ENCODE data around the gene NR2F1.

The NR2F1 gene

GRCh38 chr5:93609762-93610161 is 26.7 kb downstream of the NR2F1 start:
- no peak overlapping the region for H3K4me3 ChIP-seq (IDR thresholded peaks at IDR 0.05; ENCODE audit: insufficient read depth, low read depth, low read length)
- H3K79me2 ChIP-seq (ENCODE audit: insufficient read depth, low read depth): no peaks in the 10 kb centered on the region
- no peaks in the 10 kb centered on the region for H3K27me3 ChIP-seq (ENCODE audit: insufficient read depth, low read depth)
- H3K27ac ChIP-seq: no peak overlapping the region
- TF ChIP-seq CTCF (conservative IDR thresholded peaks at IDR 0.05; ENCODE audit: low read depth, low read length): no peak
- H4K20me1 ChIP-seq (ENCODE audit: insufficient read depth): no peaks in the 10 kb centered on the region
- no peak overlapping the region for H2AFZ ChIP-seq (ENCODE audit: low read depth)
- H3K36me3 ChIP-seq (ENCODE audit: insufficient read depth): no peaks in the 10 kb centered on the region
- no peak overlapping the region for H3K4me2 ChIP-seq
- H3K9ac ChIP-seq: no peak overlapping the region
- peaks cover 7% of the 10 kb centered on the region for H3K4me1 ChIP-seq (ENCODE audit: low read depth, poor library complexity, severe bottlenecking)

DNA sequence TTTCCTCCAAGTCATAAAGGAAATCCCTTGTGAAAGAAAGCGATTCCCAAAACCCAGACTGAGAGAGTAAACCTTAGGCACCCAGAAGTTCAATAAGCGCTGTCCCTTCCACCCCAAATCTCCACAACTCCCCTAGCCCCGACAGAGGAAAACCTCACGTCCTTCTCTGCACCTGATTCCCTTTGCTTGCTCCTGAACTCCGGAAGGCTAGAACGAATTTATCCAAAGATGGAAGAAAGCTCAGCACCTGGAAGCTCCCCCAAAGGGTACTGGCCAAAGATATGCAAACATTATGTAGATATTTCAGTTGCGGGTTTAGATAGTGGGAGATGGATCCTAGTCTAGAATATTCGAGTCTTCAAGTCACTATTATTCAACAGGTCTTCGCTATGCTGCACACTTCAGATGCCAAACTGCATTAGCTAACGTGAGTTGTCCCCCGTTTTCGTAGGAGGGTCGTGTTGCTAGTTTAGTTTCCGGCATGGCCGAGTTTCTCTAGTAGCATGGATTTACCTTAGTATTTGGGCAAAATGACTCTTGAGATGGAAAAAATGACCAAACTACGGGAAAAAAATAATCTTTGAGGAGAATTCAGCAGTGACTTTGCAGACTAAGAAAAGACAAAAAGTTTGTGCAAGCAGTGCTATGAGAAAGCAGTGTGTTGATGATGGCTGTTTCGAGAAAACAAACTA is 27.7 kb downstream of the NR2F1 start:
- no peak overlapping the region for H3K27ac ChIP-seq
- no peak overlapping the region for H3K9ac ChIP-seq
- no peak overlapping the region for H3K4me2 ChIP-seq
- H3K79me2 ChIP-seq (ENCODE audit: insufficient read depth, low read depth): no peaks in the 10 kb centered on the region
- no peak for TF ChIP-seq CTCF (conservative IDR thresholded peaks at IDR 0.05; ENCODE audit: low read depth, low read length)
- no peaks in the 10 kb centered on the region for H3K36me3 ChIP-seq (ENCODE audit: insufficient read depth)
- no peak overlapping the region for H2AFZ ChIP-seq (ENCODE audit: low read depth)
- no peaks in the 10 kb centered on the region for H4K20me1 ChIP-seq (ENCODE audit: insufficient read depth)
- no peaks in the 10 kb centered on the region for H3K27me3 ChIP-seq (ENCODE audit: insufficient read depth, low read depth)
- H3K4me3 ChIP-seq (IDR thresholded peaks at IDR 0.05; ENCODE audit: insufficient read depth, low read depth, low read length): no peak overlapping the region
- H3K4me1 ChIP-seq (ENCODE audit: low read depth, poor library complexity, severe bottlenecking): peaks cover 7% of the 10 kb centered on the region

GRCh38 chr5:93611273-93611975 is 28.4 kb downstream of the NR2F1 start:
- H3K9ac ChIP-seq: no peak overlapping the region
- H3K4me1 ChIP-seq (ENCODE audit: low read depth, poor library complexity, severe bottlenecking): peaks cover 7% of the 10 kb centered on the region
- H3K79me2 ChIP-seq (ENCODE audit: insufficient read depth, low read depth): no peaks in the 10 kb centered on the region
- H3K36me3 ChIP-seq (ENCODE audit: insufficient read depth): no peaks in the 10 kb centered on the region
- no peaks in the 10 kb centered on the region for H4K20me1 ChIP-seq (ENCODE audit: insufficient read depth)
- no peaks in the 10 kb centered on the region for H3K27me3 ChIP-seq (ENCODE audit: insufficient read depth, low read depth)
- no peak overlapping the region for H2AFZ ChIP-seq (ENCODE audit: low read depth)
- no peak overlapping the region for H3K4me3 ChIP-seq (IDR thresholded peaks at IDR 0.05; ENCODE audit: insufficient read depth, low read depth, low read length)
- no peak for TF ChIP-seq CTCF (conservative IDR thresholded peaks at IDR 0.05; ENCODE audit: low read depth, low read length)
- no peak overlapping the region for H3K4me2 ChIP-seq
- H3K27ac ChIP-seq: no peak overlapping the region

DNA sequence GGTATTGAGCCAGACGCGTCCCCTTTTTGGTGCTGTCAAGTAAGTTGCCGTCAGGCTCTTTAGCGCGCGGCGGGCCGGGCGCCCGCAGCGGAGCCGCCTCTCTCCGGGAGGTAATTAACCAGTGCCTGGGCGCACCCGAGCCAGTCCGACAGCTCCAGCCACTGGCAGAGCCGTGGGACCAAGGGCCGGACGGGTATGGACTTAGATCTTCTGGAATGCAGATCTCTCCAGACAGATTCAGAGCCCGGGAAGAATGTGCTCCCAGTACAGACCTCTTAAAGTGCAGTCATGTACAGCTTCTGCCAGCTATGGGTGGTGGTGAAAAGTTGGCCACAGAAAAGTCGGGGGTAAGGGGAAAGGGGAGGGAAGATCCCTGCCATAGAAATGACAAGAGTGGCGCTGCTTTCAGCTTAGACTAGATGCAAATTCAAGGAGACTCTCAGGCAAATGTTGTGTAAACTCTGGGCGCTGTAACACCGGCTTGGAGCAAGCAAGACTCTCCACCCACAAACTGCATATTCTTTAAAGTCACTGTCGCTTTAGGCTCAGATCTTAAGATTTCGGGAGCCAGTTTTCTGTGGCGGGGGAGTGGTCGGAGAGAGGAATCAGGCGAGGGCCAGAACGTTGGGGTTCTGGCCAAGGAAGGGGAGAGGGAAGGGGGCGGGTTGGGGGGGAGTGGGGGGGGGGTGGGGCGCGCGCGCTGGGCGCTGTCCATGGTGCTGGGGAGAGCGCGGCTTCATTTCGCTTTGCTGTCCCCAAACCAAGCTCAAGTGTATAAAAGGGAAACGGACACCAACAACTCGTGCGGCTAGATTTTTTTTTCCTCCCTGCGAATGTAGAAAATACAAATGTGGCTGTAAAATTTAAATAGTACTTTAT is 29.2 kb downstream of the NR2F1 start:
- Histone ChIP-seq H3K9ac (no peak overlapping the region), H4K20me1 (ENCODE audit: insufficient read depth) (no peaks in the 10 kb centered on the region), H3K4me1 (ENCODE audit: low read depth, poor library complexity, severe bottlenecking) (peaks cover 7% of the 10 kb centered on the region), H2AFZ (ENCODE audit: low read depth) (no peak overlapping the region), H3K4me2 (no peak overlapping the region), H3K27ac (no peak overlapping the region), H3K36me3 (ENCODE audit: insufficient read depth) (no peaks in the 10 kb centered on the region), H3K27me3 (ENCODE audit: insufficient read depth, low read depth) (no peaks in the 10 kb centered on the region), H3K79me2 (ENCODE audit: insufficient read depth, low read depth) (no peaks in the 10 kb centered on the region), H3K4me3 (IDR thresholded peaks at IDR 0.05; ENCODE audit: insufficient read depth, low read depth, low read length) (no peak overlapping the region)
- TF ChIP-seq CTCF (conservative IDR thresholded peaks at IDR 0.05; ENCODE audit: low read depth, low read length): no peak
